ENCODE measurements around the gene C1orf216.

GRCh38 chr1:35672116-35672515 lies 46.6 kb downstream of the C1orf216 start:
- TF ChIP-seq, protein P1, sequence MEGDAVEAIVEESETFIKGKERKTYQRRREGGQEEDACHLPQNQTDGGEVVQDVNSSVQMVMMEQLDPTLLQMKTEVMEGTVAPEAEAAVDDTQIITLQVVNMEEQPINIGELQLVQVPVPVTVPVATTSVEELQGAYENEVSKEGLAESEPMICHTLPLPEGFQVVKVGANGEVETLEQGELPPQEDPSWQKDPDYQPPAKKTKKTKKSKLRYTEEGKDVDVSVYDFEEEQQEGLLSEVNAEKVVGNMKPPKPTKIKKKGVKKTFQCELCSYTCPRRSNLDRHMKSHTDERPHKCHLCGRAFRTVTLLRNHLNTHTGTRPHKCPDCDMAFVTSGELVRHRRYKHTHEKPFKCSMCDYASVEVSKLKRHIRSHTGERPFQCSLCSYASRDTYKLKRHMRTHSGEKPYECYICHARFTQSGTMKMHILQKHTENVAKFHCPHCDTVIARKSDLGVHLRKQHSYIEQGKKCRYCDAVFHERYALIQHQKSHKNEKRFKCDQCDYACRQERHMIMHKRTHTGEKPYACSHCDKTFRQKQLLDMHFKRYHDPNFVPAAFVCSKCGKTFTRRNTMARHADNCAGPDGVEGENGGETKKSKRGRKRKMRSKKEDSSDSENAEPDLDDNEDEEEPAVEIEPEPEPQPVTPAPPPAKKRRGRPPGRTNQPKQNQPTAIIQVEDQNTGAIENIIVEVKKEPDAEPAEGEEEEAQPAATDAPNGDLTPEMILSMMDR (IDR thresholded peaks at IDR 0.05; ENCODE audit: low read depth, low read length): no peak
- no peak for TF ChIP-seq MAX (IDR thresholded peaks at IDR 0.05; ENCODE audit: low read depth, low read length)
